Measurements from ENCODE around the gene ST8SIA6.
"Not testable (repeated sequence)": the region's sequence is repeated elsewhere in the genome, so short reads cannot be mapped to it uniquely, and the experiment has no call there.

Gene ST8SIA6

DNA sequence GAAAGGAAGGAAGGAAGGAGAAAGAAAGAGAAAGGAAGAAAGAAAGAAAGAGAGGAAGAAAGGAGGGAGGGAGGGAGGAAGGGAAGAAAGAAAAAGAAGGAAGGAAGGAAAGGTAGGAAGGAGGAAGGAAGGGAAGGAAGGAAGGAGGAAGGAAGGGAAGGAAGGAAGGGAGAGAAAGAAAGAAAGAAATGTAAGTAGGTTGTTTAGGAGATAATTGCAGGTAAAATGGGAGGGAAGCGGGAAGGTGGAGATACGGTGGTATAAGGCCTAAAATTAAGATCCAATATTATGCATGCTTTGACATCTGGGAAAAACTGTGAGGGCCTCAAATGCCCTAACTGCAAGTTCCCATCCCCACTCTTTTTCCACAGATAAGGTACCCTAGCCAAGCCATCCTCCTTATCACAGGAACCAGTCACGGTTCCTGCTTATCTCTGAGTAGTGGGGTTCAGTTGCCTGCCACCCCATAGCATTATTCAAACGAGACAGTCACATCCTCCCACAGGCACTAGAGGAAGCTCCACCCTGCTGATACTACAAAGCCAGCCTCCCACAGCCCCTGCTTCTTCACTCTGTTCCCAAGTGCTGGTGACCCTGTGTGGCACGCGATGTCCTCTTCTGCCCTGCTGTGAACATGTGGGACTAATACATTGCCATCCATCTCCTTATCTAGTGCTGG is 28.7 kb downstream of the ST8SIA6 start:
- DNase-seq = no peak

DNA sequence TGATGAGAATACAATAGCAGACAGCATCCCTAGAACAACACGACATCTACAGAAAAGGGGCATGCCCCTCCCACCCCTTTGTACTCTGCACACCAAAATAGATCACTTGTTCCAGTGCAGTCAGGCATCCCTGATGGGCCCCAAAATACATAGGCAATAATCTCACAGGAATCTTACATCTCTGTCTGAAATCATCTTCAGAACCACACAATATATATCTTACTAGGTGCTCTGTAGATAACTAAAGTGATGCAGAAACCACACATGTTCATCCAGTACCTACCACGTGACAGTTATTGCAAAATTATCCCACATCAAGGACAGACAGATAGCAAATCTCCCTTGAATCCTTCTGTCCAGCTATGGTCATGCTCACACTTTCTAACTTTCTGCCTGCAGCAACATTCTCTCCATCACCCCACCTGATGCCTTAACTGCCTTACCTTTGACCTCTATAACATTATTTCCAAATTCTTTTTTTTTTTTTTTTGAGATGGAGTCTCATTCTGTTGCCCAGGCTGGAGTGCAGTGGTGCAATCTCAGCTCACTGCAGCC is 30.7 kb downstream of the ST8SIA6 start:
- no peak for DNase-seq

DNA sequence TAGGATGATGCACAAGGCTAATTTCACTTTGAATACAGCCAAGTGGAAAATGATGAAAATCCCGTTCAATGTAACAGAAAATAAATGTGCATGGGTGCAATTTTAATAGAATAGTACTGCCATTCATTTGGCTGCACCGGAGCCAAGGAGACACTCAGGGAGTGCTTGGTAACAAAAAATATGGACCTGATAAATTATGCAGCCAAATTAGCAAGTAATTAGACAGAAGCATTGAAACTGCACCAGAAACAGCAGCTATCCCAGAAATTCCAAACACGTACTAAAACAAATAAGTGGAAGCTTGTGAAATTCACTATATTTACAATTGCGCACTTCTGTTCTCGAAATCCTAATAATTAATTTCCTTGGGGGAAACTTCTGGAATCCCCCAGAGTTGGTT is 31.5 kb downstream of the ST8SIA6 start:
- no peak for DNase-seq

DNA sequence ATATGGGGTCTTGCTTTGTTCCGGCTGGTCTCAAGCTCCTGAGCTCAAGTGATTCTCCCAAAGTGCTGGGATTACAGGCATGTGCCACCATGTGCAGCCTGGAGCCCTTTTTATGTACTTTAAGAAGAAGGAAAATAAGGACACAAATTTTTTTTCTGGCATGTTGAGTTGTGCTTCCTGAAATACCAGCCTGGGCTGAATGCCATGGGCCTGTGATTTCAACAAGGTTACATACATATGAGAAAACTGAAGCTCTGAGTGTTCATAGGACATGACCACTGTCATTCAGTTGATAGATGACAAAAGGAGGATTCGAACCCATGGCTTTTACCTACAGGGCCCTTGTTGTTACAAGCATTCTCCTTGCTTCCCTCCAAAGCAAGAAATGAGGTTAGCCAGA is 36.1 kb downstream of the ST8SIA6 start:
- no peak for DNase-seq

DNA sequence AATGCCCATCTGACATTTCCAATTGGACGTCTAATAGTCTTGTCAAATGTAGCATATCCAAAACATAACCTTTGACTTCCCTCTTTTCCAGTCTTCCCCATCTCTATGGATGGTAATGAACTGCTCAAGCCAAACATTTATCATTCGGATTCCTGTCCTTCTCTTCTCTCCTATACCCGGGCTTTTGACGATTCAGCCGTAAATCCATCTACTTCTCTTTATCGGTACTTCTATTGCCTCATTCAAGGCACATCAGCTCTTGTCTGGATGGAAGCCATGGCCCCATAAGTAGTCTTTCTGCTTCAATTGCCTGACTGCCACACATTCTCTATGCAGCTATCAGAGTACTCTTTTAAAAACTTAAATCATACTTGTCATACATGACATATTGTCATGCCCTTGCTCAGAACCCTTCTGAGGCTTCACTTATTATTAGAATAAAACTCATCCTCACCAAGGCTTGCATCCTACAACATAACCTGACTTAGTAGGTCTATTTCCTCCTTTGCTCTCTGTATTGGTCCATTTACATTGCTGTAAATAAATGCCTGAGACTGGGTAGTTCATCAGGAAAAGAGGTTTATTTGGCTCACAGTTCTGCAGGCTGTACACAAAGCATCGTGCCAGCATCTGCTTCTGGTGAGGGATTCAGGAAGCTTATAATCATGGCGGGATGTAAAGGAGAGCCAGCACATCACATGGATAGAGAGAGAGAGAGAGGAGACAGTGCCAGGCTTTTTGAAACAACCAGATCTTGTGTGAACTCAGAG is 37.8 kb downstream of the ST8SIA6 start:
- DNase-seq = no peak

DNA sequence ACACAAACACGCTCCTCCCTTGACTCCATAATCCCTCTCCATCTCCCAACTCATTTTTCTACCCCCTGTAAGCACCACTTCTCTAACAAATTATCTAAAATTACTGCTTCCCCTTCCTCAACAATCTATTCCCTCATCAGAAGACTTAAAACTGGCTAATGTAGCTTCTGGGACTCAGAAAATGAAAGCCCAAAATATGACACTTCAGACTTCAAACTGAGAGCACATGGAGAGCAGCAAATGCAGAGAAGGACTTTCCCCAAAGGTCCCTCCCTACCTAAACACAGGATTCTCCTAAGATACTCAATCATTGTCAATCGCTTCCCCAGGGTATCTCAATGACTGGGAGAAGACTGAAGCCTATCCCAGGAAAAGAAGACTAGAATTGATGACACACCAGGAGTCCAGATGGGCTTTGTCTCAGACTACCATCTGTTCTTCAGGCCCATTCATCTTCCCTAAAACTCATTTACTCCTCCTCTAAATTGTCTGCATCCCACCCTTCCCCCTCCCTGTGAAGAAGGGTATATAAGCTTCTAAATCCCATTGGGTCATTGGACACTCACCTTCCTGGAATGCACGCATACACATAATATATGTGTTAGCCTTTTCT is 39.2 kb downstream of the ST8SIA6 start:
- peak; percentile 27 for DNase-seq

DNA sequence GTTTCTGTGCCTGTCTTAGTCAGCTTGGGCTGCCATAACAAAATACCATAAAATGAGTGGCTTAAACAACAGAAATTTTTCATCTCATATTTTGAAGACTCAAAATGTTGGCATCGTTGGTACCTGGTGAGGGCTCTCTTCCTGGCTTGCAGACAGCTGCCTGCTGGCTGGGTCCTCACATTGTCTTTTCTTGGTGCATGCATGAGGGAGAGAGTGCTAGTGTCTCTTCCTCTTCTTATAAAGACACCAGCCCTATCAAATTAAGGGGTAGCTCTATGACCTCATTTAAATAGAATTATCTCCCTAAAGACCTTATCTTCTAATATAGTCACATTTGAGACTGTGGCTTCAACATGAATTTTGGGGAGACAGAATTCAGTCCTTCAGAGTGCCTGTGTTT is 39.9 kb downstream of the ST8SIA6 start:
- no peak for DNase-seq

DNA sequence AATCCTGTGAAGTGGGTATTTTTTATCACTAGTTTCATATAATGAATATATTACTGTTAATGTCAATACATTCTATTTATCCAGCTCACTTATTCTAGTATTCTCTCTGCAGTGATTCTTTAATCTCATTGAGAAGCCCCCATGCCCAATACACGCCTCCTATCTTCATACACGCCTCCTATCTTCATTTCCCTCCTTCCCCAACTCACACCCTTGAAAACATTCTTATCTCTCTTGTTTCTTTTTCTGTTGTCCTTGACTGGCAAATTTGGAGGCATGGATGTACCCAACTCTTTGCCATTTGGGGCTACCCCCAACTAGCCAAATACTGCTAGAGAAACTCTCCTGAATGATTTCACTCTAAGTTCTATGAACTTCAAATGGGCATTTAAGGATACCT is 40.5 kb downstream of the ST8SIA6 start:
- DNase-seq = no peak

DNA sequence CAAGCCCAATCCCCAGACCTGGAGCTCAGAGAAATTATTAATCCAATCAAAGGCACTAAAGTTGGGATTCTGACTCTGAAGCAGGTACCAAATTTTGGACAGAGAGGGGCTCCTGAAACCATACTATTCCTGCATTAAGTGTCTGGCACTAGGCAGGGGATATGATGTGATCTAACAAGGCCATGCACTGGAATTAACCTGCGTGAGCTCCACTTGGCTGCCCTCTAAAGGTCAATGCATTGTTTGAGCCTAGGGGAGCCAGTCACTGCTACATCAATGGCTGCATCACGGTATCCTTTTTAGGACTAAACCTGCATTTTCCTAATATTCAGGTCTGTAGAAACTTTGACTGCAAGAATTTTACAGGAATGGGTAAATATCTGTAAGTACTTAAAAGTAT is 42.1 kb downstream of the ST8SIA6 start:
- DNase-seq = no peak

DNA sequence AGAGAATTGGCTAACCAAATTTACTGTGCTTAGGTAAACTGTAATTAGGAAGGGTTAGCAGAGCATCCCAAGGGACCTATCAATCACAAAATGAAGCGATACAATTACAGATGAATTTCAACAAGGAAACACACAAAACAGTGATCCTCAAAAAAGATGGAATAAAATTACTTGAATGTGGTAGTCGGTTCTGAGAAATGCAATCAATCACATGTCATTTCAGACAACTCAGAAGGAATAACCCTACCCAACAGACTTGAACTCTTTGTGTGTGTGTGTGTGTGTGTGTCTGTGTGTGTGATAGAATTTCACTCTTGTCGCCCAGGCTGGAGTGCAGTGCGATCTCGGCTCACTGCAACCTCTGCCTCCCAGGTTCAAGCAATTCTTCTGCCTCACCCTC is 43.5 kb downstream of the ST8SIA6 start:
- no peak for DNase-seq

DNA sequence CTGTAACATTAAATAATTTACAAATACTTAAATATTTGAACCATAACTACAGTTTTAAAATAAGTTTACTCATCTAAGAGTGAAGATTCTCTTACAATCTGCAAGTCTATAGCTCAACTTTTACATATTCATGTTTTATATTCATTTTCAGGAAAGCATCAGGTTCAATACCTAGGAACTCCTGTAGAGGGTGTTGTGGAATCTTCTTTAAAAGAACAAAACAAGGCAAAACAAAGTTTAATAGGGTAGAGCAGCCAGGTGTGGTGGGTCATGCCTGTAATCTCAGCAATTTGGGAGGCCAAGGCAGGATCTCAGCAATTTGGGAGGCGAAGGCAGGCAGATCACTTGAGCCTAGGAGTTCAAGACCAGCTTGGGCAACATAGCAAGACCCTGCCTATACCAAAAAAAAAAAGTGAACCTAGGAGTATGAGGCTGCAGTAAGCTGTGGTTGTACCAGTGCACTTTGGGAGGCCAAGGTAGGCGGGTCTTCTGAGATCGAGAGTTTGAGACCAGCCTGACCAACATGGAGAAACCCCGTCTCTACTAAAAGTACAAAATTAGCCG is 45.1 kb downstream of the ST8SIA6 start:
- DNase-seq = no peak

DNA sequence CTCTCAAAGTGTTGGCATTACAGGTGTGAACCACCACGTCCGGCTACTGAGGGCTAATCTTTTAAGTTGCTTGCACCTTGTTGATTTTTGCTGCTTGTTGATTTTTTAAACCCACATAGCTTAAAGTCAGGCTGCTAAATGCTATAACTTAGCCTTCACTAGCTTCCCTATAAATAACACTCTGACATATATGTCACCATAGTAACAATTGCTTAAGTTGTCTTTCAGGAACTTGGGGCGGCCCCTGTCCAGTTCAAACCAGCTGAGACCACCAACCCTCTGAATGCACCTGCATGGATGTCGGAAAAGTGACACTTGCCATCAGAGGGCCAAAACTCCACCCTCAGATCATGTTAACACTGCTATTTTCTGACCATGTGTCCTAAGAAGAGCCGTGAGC is 47.3 kb downstream of the ST8SIA6 start:
- no peak for DNase-seq

DNA sequence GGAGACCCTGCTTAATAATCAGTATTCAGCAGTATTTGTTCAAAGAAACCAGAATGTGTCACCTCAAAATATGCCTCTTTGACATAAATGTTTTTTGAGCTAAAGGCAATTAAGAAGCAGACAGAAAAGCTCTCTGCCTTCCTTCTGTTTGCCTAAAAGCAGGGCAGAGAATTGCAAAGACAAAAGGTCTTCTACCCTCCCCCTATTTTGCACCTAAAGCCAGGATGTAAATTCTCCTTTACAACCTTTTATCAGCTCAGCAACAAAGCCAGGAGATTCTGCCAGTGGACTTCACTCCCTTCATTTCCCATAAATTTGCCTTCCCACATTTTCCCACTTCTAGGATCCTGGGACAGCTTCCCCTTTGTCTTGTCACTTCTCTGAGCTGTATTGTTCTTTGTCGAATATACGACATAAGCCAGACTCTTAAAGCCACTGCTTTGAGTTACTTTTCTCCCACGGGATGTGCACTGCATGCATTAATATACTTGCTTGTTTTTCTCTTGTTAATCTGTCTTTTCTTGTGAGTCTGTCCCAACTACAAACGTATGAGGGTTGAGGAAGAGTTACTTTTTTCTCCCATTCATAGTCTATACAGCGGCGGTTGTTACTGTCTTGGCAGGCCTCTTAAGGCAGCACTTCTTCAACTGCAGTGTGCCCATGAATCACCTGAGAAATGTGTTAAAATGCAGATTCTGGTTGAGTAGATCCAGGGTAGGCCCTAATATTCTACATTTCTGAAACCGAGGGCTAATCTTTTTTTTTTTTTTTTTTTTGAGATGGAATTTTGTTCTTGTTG is 48.2 kb downstream of the ST8SIA6 start:
- no peak for DNase-seq

DNA sequence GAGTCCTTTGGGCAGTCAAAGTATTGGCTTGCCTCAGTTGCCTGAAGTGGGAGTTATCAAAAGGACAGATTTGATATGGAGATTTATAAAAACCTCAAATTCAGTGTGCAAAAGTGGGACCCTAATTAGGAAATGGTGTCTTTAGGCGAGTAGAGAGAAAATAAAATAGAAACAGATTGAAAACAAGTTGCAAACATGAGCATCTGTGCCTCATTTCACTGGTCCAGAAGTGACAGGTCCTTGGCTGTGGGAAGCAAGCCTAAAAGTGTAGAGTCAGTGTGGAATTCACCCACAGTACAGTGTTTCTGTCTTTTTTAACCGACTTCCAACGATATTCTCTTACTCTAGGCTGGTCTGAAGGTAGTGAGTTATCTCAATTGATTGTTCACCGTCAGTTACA is 51.2 kb downstream of the ST8SIA6 start:
- DNase-seq = no peak

DNA sequence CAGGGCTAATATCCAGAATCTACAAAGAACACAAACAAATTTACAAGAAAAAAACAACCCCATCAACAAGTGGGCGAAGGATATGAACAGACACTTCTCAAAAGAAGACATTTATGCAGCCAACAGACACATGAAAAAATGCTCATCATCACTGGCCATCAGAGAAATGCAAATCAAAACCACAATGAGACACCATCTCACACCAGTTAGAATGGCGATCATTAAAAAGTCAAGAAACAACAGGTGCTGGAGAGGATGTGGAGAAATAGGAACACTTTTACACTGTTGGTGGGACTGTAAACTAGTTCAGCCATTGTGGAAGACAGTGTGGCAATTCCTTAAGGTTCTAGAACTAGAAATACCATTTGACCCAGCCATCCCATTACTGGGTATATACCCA is 52.4 kb downstream of the ST8SIA6 start:
- not testable (repeated sequence) for DNase-seq

DNA sequence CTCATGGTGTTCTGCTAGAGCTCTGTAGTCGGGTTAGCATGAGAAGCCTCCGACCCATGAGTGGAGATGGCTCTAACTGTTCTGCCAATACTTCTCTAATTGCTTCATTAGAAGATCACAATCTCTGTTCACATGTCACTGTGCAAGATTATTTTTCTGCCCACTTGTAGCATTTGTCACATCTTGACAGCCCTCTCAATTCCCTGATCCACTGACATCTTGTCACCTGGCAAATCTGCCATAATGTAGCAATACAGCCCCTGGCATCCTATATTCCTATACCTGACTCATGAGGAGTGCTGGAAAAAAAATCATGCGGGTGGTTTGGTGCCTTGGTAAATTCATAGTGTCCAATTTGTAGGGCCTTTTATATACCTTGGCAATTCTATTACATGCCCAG is 58.4 kb downstream of the ST8SIA6 start:
- DNase-seq = no peak

DNA sequence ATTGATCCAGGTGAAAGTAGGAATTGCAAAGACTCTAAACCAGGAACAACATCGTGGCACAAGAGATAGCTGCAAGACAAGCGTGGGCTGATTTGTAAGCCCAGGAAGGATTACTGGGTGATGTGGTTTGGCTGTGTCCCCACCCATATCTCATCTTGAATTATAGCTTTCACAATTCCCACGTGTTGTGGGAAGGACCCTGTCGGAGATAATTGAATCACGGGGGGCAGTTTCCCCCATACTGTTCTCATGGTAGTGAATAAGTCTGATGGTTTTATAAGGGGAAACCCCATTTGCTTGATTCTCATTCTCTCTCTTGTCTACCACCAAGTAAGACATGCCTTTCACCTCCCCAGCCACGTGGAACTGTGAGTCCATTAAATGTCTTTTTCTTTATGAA is 59.5 kb downstream of the ST8SIA6 start:
- DNase-seq = no peak

DNA sequence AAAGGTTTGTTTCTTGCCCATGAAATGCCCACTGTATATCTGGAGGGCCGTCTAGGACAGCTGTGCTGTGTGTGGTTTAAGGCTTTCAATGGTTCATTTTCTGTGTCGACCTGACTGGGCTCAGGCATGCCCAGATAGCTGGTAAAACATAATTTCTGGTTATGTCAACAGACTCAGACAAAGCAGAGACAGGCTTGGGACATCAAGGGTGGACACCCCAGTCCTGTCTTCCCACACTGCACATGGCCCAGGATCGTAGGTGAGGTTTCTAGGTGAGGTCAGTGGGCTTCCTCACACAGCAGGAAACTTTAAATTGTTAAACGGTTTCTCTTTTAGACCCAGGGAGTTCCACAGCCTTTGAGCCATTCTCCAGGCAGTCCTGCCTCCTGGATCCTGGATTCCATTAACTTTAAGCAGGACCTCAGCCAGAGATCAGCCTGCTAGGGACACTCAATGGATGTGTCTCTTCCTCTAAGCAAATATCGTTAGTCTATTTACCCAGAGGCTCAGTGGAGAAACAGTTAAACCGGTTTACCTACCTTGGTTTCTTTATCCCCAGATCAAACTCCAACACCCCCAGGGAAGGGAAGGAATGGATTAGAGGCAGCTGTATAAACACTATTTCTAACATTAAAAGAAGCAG is 66.4 kb downstream of the ST8SIA6 start:
- DNase-seq = no peak

DNA sequence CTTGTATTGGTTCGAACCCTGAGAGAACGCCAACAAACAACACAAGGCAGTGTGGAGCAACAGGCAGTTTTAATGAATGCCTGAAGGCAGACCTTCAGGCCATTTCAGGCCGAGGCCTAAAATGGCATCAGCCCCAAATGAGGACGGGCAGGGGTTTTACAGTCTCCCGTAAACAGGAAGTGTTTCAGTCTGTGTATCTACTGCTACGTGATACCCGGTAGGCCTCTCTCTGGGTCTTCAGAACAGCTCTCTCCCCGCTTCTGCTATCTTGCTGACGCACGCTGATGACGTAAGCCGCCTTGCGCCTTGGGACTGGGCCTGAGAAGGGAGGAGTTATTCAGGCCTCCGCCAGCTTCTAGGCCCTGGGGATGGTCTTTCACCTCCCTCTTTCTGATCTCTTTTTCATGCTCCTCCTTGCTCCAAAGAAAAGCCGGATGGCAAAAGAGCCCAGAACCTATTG is 67.7 kb downstream of the ST8SIA6 start:
- no peak for DNase-seq

DNA sequence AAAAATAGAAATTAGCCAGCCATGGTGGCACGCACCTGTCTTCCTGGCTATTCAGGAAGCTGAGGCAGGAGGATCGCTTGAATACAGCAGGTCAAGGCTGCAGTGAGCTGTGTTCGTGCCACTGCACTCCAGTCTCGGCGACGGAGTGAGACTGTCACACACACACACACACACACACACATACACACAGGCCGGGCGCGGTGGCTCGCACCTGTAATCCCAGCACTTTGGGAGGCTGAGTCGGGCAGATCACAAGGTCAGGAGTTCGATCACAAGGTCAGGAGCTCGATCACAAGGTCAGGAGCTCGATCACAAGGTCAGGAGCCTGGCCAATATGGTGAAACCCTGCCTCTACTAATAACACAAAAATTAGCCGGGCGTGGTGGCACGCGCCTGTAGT is 68.4 kb downstream of the ST8SIA6 start:
- DNase-seq = no peak

DNA sequence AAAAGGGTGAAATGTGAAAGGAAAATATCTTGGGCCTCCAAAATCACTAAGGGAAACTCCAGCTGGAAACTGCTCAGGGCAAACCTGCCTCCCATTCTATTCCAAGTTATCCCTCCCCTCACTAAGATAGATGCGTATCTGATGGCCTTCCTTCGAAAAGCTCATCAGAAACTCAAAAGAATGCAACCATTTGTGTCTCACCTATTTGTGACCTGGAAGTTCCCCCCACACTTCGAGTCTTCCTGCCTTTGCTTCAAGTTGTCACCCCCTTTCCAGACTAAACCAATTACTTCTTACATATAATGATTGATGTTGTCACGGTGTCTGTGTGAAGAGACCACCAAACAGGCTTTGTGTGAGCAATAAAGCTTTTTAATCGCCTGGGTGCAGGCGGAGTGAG is 69.3 kb downstream of the ST8SIA6 start:
- no peak for DNase-seq

All from NCI-H524 treated with DMSO at 0.1 percent for 48 hours (cell line).